Hepatocyte (in vitro differentiated cells): ENCODE measurements around the gene PPP2R2B.

Experiments used
- CTCF ChIP-seq: fragments of 200-600 bp; sonication (generic); IDR thresholded peaks from 2 replicates; pipeline ENCODE4 v1.5.1; 2016; ENCODE audit warnings: antibody characterized with exemption, mild to moderate bottlenecking; ENCODE audit not compliant: poor library complexity
- EZH2phosphoT487 ChIP-seq: fragments of 200-600 bp; sonication (generic); IDR thresholded peaks from one replicate; pipeline ENCODE4 v1.6.1; 2018; ENCODE audit warnings: antibody characterized with exemption, mild to moderate bottlenecking, low read depth, moderate library complexity; ENCODE audit not compliant: unreplicated experiment, severe bottlenecking

GRCh38 chr5:146580237-146580636, 298.3 kb downstream of the PPP2R2B start:
- TF ChIP-seq CTCF (no peak), EZH2phosphoT487 (no peak)
